Upper lobe of left lung (tissue), 6 donors: ENCODE data around the gene NCOA6. TPM values are rescaled to one million over a fixed set of nuclear protein-coding genes. Genes with fewer than 3 reads are reported as not detected.
"Not testable (repeated sequence)": the region's sequence is repeated elsewhere in the genome, so short reads cannot be mapped to it uniquely, and the experiment has no call there.

Experiments used
- ATAC-seq, 2 donors: fragments of 200-7000 bp; cut with Tn5 transposase; one replicate each; pipeline ENCODE4 v1.9.1; 2022; ENCODE audit warnings: mild to moderate bottlenecking in 2 of 2, moderate library complexity in 2 of 2; ENCODE audit not compliant: low FRiP score in 2 of 2
- DNase-seq, 2 donors: peaks; one replicate each; pipeline ENCODE4 v3.0.0-alpha.2; 2019 to 2020
- H3K27ac ChIP-seq, 4 donors: fragments of 200-600 bp; sonication (generic); one replicate each; pipeline ENCODE4 v1.5.1; 2016 to 2019
- H3K27me3 ChIP-seq, 4 donors: fragments of 200-600 bp; sonication (generic); one replicate each; pipeline ENCODE4 v1.5.1; 2017 to 2019
- H3K36me3 ChIP-seq, 4 donors: fragments of 200-600 bp; sonication (generic); one replicate each; pipeline ENCODE4 v1.5.1; 2016 to 2019
- H3K4me1 ChIP-seq, 4 donors: fragments of 200-600 bp; sonication (generic); one replicate each; pipeline ENCODE4 v1.5.1; 2018 to 2019
- H3K4me3 ChIP-seq, 4 donors: fragments of 200-600 bp; sonication (generic); one replicate each; pipeline ENCODE4 v1.5.1; 2017 to 2019; ENCODE audit warnings: mild to moderate bottlenecking in 2 of 4, moderate library complexity in 1 of 4
- H3K9me3 ChIP-seq, 4 donors: fragments of 200-600 bp; sonication (generic); one replicate each; pipeline ENCODE4 v1.5.1; 2018 to 2019
- EP300 ChIP-seq, 4 donors: sonication (generic); formaldehyde crosslinking; IDR thresholded peaks; one replicate each; pipeline ENCODE4 v1.5.1; 2017; ENCODE audit warnings: antibody characterized with exemption in 4 of 4, control low read depth in 2 of 4
- POLR2A ChIP-seq, 4 donors: fragments of 450-650 bp; IDR thresholded peaks; one replicate each; pipeline ENCODE4 v1.5.1; 2016 to 2017; ENCODE audit warnings: antibody characterized with exemption in 4 of 4, mild to moderate bottlenecking in 2 of 4
- POLR2AphosphoS5 ChIP-seq, 2 donors: sonication (generic); formaldehyde crosslinking; IDR thresholded peaks; one replicate each; pipeline ENCODE4 v1.5.1; 2017; ENCODE audit warnings: antibody characterized with exemption in 2 of 2
- WGBS, 2 donors: methylation state at CpG; one replicate each; pipeline ENCODE4 v1.1.5; 2017 to 2018; 5-methylcytosine and 5-hydroxymethylcytosine counted together
- total RNA-seq, 6 donors: library from RNA; depleted of rRNA in 4 of 6; stranded (reverse); fragments of >200 nt in 4 of 6; gene quantifications; one replicate each; pipeline versions ENCODE4 v1.1.0 to v1.2.1, GENCODE V29; 2016 to 2021
- TF ChIP-seq, protein P1 (sequence below), 6 experiments: fragments of 450-650 bp in 4 of 6; fragments of 200-600 bp in 2 of 6; sonication (generic) in 2 of 6; IDR thresholded peaks; one replicate each; pipeline ENCODE4 v1.5.1; 2016 to 2019; ENCODE audit warnings: antibody characterized with exemption in 6 of 6
- donor health status: DM: no; HTN: no; CAD: no; lungs with moderate emphysema.
- donor health status: DM: no; HTN: yes; CAD: no; lungs with severe emphysema.

NCOA6 gene
- total RNA-seq, 6 donors from 2014 or later = 23.0 to 68.1 (median 25.8) TPM

DNA sequence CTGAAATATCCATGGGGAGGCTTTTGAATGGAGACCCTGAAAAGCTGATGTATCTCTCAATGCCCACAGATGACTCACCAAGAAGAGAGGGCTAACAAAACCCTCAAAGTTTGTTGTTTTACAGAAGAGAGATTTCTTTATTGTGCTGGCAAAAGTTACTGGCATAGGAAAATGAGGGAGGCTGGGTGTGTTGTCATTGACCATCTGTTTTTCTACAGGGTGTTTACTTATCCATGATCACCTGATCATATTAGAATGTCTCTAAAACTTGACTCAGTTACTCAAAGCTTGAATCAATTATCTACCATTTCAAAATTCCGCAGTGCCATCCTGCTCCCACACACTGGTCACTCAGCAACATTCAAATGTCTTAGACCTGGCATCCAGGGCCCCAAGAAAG is 9.8 kb downstream of the NCOA6 start:
- H3K9me3 ChIP-seq = no peaks in the 10 kb centered on the region
- no peak overlapping the region for H3K4me3 ChIP-seq
- H3K27me3 ChIP-seq = no peaks in the 10 kb centered on the region
- H3K4me1 ChIP-seq = peaks cover 0 to 12% (median 6%) of the 10 kb centered on the region in 4 donors
- no peak for ATAC-seq
- TF ChIP-seq POLR2A (IDR thresholded peaks at IDR 0.05) = no peak
- TF ChIP-seq, protein P1, sequence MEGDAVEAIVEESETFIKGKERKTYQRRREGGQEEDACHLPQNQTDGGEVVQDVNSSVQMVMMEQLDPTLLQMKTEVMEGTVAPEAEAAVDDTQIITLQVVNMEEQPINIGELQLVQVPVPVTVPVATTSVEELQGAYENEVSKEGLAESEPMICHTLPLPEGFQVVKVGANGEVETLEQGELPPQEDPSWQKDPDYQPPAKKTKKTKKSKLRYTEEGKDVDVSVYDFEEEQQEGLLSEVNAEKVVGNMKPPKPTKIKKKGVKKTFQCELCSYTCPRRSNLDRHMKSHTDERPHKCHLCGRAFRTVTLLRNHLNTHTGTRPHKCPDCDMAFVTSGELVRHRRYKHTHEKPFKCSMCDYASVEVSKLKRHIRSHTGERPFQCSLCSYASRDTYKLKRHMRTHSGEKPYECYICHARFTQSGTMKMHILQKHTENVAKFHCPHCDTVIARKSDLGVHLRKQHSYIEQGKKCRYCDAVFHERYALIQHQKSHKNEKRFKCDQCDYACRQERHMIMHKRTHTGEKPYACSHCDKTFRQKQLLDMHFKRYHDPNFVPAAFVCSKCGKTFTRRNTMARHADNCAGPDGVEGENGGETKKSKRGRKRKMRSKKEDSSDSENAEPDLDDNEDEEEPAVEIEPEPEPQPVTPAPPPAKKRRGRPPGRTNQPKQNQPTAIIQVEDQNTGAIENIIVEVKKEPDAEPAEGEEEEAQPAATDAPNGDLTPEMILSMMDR (IDR thresholded peaks at IDR 0.05) = no peak
- TF ChIP-seq EP300 (IDR thresholded peaks at IDR 0.05) = no peak
- no peak for TF ChIP-seq POLR2AphosphoS5 (IDR thresholded peaks at IDR 0.05)
- WGBS, 2 donors = 90 to 100% methylated on average over 1 of the region's 1 CpG
- no peak for DNase-seq
- no peak overlapping the region for H3K27ac ChIP-seq
- no peaks in the 10 kb centered on the region for H3K36me3 ChIP-seq

DNA sequence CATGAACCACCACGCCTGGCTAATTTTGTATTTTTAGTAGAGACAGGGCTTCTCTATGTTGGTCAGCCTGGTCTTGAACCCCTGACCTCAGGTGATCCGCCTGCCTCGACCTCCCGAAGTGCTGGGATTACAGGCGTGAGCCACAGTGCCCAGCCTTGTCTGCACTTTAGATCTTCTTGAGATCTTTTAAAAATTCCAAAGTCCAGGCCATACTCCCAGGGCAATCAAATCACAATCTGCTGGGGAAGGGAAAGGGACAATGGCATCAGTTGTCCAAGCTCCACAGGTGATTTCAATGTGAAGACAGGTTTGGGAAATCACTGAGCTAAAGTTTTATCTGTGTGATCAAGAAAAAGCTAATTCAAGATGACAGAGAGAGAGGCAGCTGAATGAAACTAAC is 16.9 kb downstream of the NCOA6 start:
- no peaks in the 10 kb centered on the region for H3K27me3 ChIP-seq
- H3K9me3 ChIP-seq = no peaks in the 10 kb centered on the region
- ATAC-seq = no peak
- TF ChIP-seq, protein P1 (IDR thresholded peaks at IDR 0.05) = no peak
- TF ChIP-seq POLR2AphosphoS5 (IDR thresholded peaks at IDR 0.05) (no peak), EP300 (IDR thresholded peaks at IDR 0.05) (no peak), POLR2A (IDR thresholded peaks at IDR 0.05) (no peak)
- no peak overlapping the region for H3K27ac ChIP-seq
- no peaks in the 10 kb centered on the region for H3K36me3 ChIP-seq
- 93 to 99% methylated on average over 5 of the region's 5 CpGs for WGBS, 2 donors
- no peak for DNase-seq
- H3K4me3 ChIP-seq = no peak overlapping the region
- H3K4me1 ChIP-seq = peaks cover 0 to 6% (median 4%) of the 10 kb centered on the region in 4 donors

DNA sequence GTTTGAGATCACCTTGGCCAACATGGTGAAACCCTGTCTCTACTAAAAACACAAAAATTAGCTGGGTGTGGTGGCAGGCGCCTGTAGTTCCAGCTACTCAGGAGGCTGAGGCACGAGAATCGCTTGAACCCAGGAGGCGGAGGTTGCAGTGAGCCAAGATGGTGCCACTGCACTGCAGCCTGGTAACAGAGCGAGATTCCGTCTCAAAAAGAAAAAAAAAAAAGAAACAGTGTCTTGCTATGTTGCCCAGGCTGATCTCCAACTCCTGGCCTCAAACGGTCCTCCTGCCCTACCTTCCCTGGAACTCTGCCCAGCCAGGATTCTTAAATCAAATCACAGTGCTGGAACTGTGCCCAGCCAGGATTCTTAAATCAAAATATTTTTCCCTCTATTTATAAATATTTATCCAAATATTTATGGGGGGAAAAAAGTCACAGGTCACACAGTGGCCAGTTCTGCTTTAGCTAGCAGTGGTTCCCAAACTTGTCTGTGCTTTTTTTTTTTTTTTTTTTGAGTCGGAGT is 17.4 kb downstream of the NCOA6 start:
- H3K27ac ChIP-seq, DNase-seq, H3K9me3 ChIP-seq, H3K4me1 ChIP-seq, ATAC-seq, H3K36me3 ChIP-seq, H3K27me3 ChIP-seq, H3K4me3 ChIP-seq: not testable (repeated sequence)
- 75 to 77% methylated on average over 8 of the region's 8 CpGs for WGBS, 2 donors

DNA sequence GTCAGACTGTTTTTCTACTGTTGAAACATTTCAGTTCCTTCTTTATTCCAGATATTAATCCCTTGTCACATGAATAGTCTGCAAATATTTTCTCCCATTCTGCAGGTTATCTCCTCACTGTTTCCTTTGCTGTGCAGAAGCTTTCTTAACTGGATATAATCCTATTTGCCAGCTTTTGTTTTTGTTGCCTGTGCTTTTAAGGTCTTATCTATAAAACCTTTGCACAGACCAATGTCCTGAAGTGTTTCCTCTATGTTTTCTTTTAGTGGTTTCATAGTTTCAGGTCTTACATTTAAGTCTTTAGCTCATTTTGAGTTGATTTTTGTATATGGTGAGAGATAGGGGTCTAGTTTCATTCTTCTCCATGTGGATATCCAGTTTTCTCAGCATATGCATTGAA is 19.2 kb downstream of the NCOA6 start:
- H3K27ac ChIP-seq = no peak overlapping the region
- no peak for ATAC-seq

DNA sequence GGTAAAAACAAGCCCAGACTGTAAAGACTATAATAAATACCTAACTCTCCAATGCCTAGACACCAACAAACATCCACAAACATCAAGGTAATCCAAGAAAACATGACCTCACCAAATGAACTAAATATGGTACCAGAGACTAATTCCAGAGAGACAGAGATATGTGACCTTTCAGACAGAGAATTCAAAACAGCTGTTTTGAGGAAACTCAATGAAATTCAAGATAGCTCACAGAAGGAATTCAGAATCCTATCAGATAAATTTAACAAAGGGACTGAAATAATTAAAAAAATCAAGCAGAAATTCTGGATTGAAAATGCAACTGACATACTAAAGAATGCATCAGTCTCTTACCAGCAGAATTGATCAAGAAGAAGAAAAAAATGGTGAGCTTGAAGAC is 26.6 kb downstream of the NCOA6 start:
- Histone ChIP-seq H3K4me3 (no peak overlapping the region), H3K36me3 (peaks cover 0 to 6% (median 0%) of the 10 kb centered on the region in 4 donors), H3K9me3 (no peaks in the 10 kb centered on the region), H3K27me3 (no peaks in the 10 kb centered on the region), H3K4me1 (peaks cover 0 to 15% (median 4%) of the 10 kb centered on the region in 4 donors), H3K27ac (no peak overlapping the region)
- no peak for ATAC-seq
- TF ChIP-seq POLR2A (IDR thresholded peaks at IDR 0.05) (no peak), EP300 (IDR thresholded peaks at IDR 0.05) (no peak), POLR2AphosphoS5 (IDR thresholded peaks at IDR 0.05) (no peak)
- TF ChIP-seq, protein P1 (IDR thresholded peaks at IDR 0.05) = no peak
- DNase-seq = no peak

More for the DNA sequence above, 19.2 kb downstream of the NCOA6 start:
- Histone ChIP-seq H3K4me1 (peaks cover 0 to 6% (median 4%) of the 10 kb centered on the region in 4 donors), H3K4me3 (no peak overlapping the region), H3K27me3 (no peaks in the 10 kb centered on the region), H3K9me3 (no peaks in the 10 kb centered on the region), H3K36me3 (peaks cover 0 to 6% (median 0%) of the 10 kb centered on the region in 4 donors)
- DNase-seq = no peak
- TF ChIP-seq EP300 (IDR thresholded peaks at IDR 0.05) (no peak), POLR2A (IDR thresholded peaks at IDR 0.05) (no peak), POLR2AphosphoS5 (IDR thresholded peaks at IDR 0.05) (no peak)
- TF ChIP-seq, protein P1 (IDR thresholded peaks at IDR 0.05) = no peak
